ENCODE measurements around the gene GPATCH8.

- TF ChIP-seq CTCF (optimal IDR thresholded peaks at IDR 0.05 in 1 of 3, IDR thresholded peaks at IDR 0.05 in 1 of 3, conservative IDR thresholded peaks at IDR 0.05 in 1 of 3; ENCODE audit: extremely low read depth in 1 of 3, insufficient read depth in 2 of 3, low read length in 3 of 3) (no peak), EZH2 (IDR thresholded peaks at IDR 0.05; ENCODE audit: low read length) (no peak)
Measured at GRCh38 chr17:44529864-44530263, 26.7 kb upstream of the GPATCH8 start.

Data from keratinocyte (primary cell).